ENCODE measurements around the gene ADIPOR1. TPM values are rescaled to one million over a fixed set of nuclear protein-coding genes. Genes with fewer than 3 reads are reported as not detected.
A peak's percentile ranks its signal among the peaks of the same experiment; 100 is the strongest.

ADIPOR1 gene
- total and polyA plus RNA-seq, 9 donors, result 39.7 to 119 (median 49.7) TPM

DNA sequence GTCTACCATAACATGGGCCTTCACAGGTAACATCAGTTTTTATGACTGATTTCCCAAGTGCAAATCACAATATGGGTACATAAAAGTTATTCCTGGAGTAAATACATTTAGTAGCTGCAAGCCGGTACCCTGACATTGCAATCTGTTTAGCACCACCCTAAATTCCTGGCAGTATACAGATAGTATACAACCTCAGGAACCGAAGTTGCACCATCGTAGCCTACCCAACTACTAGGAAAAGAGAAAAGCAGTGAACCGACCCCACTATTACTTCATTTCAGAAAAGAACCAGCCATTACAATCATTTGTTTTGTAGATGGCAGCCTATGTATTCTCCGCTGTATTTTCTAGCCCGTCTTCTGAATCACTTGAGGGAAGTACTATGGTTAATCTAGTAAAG lies 1.1 kb downstream of the ADIPOR1 start:
- TF ChIP-seq, protein P1, sequence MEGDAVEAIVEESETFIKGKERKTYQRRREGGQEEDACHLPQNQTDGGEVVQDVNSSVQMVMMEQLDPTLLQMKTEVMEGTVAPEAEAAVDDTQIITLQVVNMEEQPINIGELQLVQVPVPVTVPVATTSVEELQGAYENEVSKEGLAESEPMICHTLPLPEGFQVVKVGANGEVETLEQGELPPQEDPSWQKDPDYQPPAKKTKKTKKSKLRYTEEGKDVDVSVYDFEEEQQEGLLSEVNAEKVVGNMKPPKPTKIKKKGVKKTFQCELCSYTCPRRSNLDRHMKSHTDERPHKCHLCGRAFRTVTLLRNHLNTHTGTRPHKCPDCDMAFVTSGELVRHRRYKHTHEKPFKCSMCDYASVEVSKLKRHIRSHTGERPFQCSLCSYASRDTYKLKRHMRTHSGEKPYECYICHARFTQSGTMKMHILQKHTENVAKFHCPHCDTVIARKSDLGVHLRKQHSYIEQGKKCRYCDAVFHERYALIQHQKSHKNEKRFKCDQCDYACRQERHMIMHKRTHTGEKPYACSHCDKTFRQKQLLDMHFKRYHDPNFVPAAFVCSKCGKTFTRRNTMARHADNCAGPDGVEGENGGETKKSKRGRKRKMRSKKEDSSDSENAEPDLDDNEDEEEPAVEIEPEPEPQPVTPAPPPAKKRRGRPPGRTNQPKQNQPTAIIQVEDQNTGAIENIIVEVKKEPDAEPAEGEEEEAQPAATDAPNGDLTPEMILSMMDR (IDR thresholded peaks at IDR 0.05), result no peak
- TF ChIP-seq EP300 (IDR thresholded peaks at IDR 0.05) (no peak), POLR2A (IDR thresholded peaks at IDR 0.05) (no peak)
- WGBS, 3 donors, result 58 to 68% (median 64%) methylated on average over 6 of the region's 6 CpGs
- Histone ChIP-seq H3K27me3 (no peaks in the 10 kb centered on the region), H3K4me1 (ENCODE audit: insufficient read depth) (peaks cover 4% of the 10 kb centered on the region), H3K27ac (no peak overlapping the region), H3K4me3 (peak overlapping the region; percentile 76), H3K36me3 (no peaks in the 10 kb centered on the region), H3K9me3 (no peaks in the 10 kb centered on the region)
- no peak for DNase-seq
- intact Hi-C loops (cut with DNase I), result no loop called here

DNA sequence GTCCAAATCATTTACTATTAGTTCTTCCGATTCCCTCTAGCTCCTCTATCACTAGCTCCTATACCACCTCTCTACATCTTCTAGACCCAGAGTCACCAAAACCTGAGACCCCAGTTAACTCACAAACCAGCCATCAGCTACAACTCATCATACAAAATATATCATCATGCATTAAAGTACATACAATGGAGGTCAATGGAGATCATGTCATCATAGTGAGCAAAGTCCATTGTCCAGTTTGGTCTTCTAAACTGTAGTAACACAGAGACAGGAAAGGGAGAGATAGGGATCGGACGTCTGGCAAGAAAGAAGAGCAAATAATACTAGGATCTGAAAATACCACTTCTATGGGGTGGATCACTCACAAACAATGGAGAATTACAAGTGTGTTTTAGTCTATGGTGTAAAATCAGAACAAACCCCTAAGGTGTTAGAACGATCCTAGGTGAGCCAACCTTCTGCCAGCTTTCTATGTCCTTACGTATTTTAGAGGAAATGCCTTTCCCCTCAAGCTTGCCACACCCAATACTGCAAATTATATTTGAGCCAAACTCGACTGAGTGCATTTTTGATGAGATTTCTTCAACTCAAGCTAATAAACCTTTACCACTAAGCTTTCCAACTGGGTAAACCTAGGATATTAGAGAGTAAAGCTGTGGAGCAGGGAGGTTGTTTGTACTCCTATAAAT lies 3.9 kb downstream of the ADIPOR1 start:
- Histone ChIP-seq H3K27me3 (no peaks in the 10 kb centered on the region), H3K36me3 (no peaks in the 10 kb centered on the region), H3K9me3 (no peaks in the 10 kb centered on the region), H3K4me3 (no peak overlapping the region), H3K4me1 (ENCODE audit: insufficient read depth) (peaks cover 4% of the 10 kb centered on the region), H3K27ac (no peak overlapping the region)
- TF ChIP-seq POLR2A (IDR thresholded peaks at IDR 0.05) (no peak), EP300 (IDR thresholded peaks at IDR 0.05) (no peak)
- TF ChIP-seq, protein P1 (IDR thresholded peaks at IDR 0.05), result no peak
- no peak for DNase-seq
- 81 to 85% (median 83%) methylated on average over 6 of the region's 6 CpGs for WGBS, 3 donors
- intact Hi-C loops (cut with DNase I), result no loop called here

DNA sequence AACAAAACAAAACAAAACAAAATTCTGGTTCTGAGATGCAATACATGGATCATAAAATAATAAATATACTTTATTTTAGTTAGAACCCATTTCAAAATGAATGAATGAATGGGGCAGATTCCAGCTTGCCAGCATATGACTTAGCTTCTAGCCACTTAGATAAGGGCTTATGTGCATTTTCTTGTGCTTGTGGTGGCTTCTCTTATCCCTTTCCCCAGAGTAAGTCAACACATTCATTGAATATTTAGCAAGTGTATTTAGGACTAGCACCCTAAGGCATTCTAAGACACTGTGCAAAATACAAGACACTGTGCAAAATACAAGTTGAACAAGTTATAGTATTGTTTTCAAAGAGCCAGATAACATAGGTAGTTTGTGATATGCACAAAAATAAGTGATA lies 4.7 kb downstream of the ADIPOR1 start:
- Histone ChIP-seq H3K9me3 (no peaks in the 10 kb centered on the region), H3K27ac (no peak overlapping the region), H3K4me1 (ENCODE audit: insufficient read depth) (peaks cover 2% of the 10 kb centered on the region), H3K36me3 (no peaks in the 10 kb centered on the region), H3K4me3 (no peak overlapping the region), H3K27me3 (no peaks in the 10 kb centered on the region)
- DNase-seq, result no peak
- intact Hi-C loops (cut with DNase I), result no loop called here
- TF ChIP-seq POLR2A (IDR thresholded peaks at IDR 0.05), result no peak
- TF ChIP-seq, protein P1 (IDR thresholded peaks at IDR 0.05), result no peak
- no peak for TF ChIP-seq EP300 (IDR thresholded peaks at IDR 0.05)

DNA sequence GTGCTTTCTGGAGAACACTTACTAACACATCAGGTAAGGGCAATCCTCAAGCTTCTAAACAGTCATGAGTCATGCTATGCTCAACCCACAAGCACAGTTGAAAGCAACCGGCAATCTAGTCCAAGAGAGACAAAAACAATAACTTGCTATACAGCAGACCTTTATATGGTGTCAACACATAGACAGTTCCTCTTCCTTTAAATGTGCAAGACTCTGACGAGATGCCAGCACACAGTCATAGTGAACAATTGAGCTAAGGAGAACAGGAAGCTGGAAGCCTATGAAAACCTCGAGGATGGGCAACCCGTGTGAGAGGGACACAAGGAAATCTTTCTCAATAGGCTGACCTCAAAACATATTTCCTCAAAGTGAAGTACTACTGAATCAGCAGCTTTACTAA lies 5.3 kb downstream of the ADIPOR1 start:
- no peak overlapping the region for H3K4me3 ChIP-seq
- H3K9me3 ChIP-seq, result no peaks in the 10 kb centered on the region
- intact Hi-C loops (cut with DNase I), result no loop called here
- DNase-seq, result no peak
- H3K36me3 ChIP-seq, result no peaks in the 10 kb centered on the region
- 56 to 71% (median 60%) methylated on average over 4 of the region's 4 CpGs for WGBS, 3 donors
- H3K4me1 ChIP-seq (ENCODE audit: insufficient read depth), result peaks cover 2% of the 10 kb centered on the region
- TF ChIP-seq, protein P1 (IDR thresholded peaks at IDR 0.05), result no peak
- TF ChIP-seq EP300 (IDR thresholded peaks at IDR 0.05) (no peak), POLR2A (IDR thresholded peaks at IDR 0.05) (no peak)
- H3K27me3 ChIP-seq, result no peaks in the 10 kb centered on the region
- H3K27ac ChIP-seq, result no peak overlapping the region

Measured in ovary (tissue), 9 donors.